ENCODE data around the gene SLC36A1.
"Not testable (repeated sequence)": the region's sequence is repeated elsewhere in the genome, so short reads cannot be mapped to it uniquely, and the experiment has no call there.

SLC36A1 gene

GRCh38 chr5:151491062-151491461 is 43.7 kb downstream of the SLC36A1 start:
- DNase-seq, result no peak

GRCh38 chr5:151492729-151493128 is 45.3 kb downstream of the SLC36A1 start:
- no peak for DNase-seq

- DNase-seq, result no peak
Observed at GRCh38 chr5:151493665-151494064, 46.3 kb downstream of the SLC36A1 start.

DNA sequence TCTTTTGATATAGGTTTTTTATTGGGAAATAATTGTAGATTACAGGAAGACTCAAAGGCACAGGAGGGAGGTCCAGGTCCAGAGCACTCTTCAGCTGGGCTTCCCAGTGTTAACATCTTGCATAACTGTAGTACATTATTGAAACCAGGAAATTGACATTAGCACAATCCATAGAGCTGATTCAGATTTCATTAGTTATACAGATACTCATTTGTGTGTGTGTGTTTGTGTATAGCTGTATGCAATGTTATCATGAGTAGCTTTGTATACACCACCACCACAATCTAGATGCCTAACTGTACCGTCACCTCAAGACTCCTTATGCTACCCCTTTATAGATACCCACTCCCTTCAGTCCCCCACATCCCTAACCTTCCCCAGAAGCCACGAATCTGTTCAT is 47.9 kb downstream of the SLC36A1 start:
- no peak for DNase-seq

DNA sequence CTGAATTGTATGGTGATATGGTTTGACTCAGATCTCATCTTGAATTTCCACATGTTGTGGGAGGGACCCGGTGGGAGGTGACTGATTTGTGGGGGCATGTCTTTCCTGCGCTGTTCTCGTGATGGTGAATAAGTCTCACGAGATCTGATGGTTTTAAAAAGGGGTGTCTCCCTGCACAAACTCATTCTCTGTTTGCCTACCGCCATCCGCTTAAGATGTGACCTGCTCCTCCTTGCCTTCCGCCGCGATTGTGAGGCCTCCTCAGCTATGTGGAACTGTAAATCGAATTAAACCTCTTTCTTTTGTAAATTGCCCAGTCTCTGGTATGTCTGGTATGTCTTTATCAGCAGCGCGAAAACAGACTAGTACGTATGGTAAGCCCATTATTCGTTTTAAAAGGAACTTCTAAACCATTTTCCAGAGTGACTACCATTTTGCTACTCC is 48.7 kb downstream of the SLC36A1 start:
- no peak for DNase-seq

- DNase-seq, result no peak
Observed at GRCh38 chr5:151497391-151498002, 50.1 kb downstream of the SLC36A1 start.

DNA sequence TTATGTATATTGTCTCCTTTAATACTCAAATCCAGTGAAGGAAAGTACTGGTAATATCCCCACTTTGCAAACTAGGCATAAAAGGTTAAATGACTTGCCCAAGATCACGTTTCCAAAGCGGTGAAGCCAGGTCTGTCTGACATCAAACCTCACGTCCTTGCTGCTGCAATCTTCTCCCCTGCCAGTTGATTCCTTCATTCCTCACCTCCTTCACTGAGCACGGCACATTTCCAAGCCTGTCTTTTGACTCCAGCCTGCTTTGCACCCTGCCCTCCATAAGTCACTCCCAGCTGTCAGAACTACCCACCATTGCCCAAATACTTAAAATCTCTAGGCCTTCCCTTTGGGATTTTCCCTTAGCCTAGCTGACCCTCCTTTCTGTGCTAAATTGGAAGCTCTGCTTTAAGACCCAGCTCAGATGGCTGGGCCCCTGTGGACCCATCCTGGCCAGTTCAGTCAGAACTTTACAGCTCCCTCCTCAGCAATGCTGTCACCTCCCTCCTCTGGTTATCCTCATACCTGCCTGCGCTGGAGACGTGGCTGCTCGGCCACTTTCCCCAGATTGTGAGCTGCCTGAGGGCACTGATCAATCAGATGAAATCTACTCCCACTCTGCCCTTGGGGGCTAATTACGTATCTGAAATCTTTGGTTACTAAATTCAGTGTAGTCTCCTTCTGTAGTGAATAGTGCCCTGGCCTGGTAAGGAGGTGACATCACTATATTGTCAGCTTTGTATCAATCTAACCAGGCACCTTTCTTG is 51.2 kb downstream of the SLC36A1 start:
- DNase-seq, result no peak

GRCh38 chr5:151499501-151500035 is 52.2 kb downstream of the SLC36A1 start:
- no peak for DNase-seq

DNA sequence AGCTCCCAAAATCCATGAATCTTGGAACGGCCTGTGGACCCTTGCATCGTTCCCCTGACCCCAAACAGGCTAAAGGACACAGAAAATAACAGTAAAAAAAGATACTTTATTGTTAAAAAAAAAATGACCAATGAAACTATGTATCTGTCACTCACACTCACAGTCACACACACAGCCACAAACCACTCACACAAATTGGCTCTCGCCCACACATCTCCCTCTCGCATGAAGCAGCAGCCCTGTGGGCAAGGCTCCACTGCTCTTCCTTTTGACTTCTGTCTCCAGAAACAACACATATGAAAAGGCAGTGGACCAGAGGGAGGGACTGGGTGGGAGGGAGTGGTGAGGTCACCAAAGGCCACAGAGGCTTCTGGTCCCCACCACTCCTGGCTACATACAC is 56.6 kb downstream of the SLC36A1 start:
- no peak for DNase-seq

DNA sequence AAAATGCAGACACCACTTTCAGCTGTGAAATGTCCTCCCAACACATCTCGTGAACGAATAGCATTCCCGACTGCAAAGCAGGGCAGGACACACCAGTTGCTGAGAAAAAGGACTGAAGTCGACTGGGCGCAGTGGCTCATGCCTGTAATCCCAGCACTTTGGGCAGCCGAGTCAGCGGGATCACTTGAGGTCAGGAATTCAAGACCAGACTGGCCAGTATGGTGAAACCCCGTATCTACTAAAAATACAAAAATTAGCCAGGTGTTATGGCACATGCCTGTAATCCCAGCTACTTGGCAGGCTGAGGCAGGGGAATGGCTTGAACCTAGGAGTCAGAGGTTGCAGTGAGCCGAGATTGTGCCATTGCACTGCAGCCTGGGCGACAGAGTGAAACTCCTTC is 60.9 kb downstream of the SLC36A1 start:
- not testable (repeated sequence) for DNase-seq

GRCh38 chr5:151509231-151509630 is 61.8 kb downstream of the SLC36A1 start:
- DNase-seq, result no peak

- DNase-seq, result no peak
Observed at GRCh38 chr5:151509836-151510235, 62.4 kb downstream of the SLC36A1 start.

DNA sequence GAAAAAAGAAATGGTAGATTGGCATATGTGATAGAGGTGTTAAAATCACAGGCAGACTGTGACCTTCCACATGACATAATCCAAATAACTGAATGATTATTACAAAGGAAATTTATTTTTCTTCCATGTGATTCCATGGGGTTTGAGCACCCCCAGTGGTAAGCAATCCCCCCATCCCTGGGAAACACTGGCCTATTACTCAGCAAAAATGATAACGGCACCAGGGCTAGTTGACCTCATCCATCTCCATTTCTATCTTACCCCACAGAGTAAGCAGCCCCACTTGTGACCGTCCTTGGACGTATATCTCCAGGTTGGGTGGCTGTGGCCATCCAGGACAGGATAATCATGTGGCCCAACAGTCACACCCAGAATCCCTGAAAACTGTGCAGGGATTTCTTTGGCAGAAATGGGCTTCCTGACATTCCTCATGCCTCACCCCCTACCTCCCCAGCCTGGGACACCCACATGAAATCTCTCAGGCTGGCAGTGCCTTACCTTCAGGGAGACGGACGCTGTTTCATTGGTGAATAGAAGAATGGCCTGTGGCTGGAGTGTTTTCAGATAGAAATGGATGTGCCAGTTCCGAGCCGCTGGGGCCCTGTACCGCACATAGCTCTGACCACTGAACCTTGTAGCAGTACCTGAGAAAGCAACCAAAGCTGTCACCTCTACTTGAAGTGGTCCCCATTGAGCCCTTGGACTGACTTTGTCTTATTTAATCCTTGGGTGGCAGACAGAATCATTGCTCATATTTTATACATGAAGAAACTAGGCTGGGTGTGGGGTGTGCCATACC is 69.9 kb downstream of the SLC36A1 start:
- DNase-seq, result no peak

DNA sequence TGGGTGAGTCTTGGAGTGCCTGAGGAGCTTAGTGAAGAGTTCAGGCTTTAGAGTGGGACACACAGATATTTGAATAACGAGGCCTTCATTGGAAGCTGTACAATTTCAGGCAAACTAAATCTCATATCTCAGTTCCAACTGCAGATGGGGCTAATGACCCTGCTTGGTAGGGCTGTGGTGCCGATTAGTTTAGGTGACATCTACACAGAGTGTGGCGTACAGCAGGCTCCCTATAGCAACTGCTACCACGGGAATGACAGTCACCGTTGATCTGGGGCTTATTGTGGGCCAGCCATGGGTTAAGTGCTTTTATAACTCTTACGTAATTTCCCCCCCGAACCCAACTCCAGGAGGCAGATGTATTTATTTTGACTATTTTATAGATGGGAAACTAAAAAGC is 72.9 kb downstream of the SLC36A1 start:
- no peak for DNase-seq

GRCh38 chr5:151522226-151522625 is 74.8 kb downstream of the SLC36A1 start:
- no peak for DNase-seq

GRCh38 chr5:151523335-151523734 is 75.9 kb downstream of the SLC36A1 start:
- no peak for DNase-seq

- DNase-seq, result no peak
Observed at GRCh38 chr5:151528153-151528552, 80.8 kb downstream of the SLC36A1 start.

GRCh38 chr5:151528996-151529395 is 81.6 kb downstream of the SLC36A1 start:
- no peak for DNase-seq

GRCh38 chr5:151531581-151531980 is 84.2 kb downstream of the SLC36A1 start:
- DNase-seq, result no peak

DNA sequence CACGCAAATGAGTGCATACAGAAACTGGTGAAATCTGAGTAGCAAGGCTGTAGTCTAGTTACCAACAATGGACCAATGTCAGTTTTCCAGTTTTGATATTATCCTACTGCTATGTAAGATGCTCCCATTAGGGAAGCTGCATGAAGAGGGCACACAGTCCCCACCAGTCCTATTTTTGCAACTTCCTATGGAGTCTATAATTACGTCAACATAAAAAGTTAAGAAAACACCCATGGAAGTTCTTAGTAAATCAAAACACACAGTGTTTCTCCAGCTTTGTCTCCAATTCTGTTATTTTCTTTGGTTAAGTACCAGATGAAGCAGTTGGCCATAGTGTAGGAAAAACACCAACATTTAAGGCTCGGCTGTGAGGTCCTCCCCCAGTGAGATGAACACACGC is 85.0 kb downstream of the SLC36A1 start:
- no peak for DNase-seq

- DNase-seq, result no peak
Observed at GRCh38 chr5:151534350-151534749, 86.9 kb downstream of the SLC36A1 start.

GRCh38 chr5:151537044-151537443 is 89.6 kb downstream of the SLC36A1 start:
- DNase-seq, result no peak

DNA sequence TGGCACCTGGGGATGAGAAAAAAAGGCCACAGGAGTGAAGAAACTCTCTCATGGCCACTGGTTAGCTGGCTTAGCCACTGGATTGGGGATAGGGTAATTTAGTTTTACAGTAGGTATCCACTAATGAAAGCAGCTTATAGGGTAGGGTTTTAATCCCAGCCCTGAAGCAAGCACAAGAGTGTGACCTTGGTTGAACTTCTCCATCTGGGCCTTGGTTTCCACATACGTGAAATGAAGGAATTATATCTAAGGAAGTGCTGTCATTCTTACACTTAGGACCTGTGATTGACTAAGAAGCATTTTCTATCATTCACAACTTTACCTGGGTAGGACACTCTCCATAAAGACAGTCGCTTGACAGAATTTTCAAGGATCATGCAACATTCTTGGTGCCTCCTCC is 94.2 kb downstream of the SLC36A1 start:
- DNase-seq, result no peak

Data from cortex of kidney (tissue), 1 donor.